MM.1S (cell line): Measurements from ENCODE around the gene MYOCD.

Source experiments
- CTCF ChIP-seq: fragments of 300-600 bp; sonication (generic); IDR thresholded peaks from 2 replicates; pipeline ENCODE4 v1.5.1; 2016; ENCODE audit warnings: antibody characterized with exemption, low read length, mixed read lengths
- EZH2 ChIP-seq: fragments of 300-600 bp; sonication (generic); optimal IDR thresholded peaks from 2 replicates; pipeline ENCODE3; 2017; ENCODE audit warnings: low read depth, mild to moderate bottlenecking, antibody characterized with exemption, low read length, mixed read lengths
- EZH2phosphoT487 ChIP-seq: fragments of 300-600 bp; sonication (generic); IDR thresholded peaks from 2 replicates; pipeline ENCODE4 v1.6.1; 2018; ENCODE audit warnings: antibody characterized with exemption, low read length

DNA sequence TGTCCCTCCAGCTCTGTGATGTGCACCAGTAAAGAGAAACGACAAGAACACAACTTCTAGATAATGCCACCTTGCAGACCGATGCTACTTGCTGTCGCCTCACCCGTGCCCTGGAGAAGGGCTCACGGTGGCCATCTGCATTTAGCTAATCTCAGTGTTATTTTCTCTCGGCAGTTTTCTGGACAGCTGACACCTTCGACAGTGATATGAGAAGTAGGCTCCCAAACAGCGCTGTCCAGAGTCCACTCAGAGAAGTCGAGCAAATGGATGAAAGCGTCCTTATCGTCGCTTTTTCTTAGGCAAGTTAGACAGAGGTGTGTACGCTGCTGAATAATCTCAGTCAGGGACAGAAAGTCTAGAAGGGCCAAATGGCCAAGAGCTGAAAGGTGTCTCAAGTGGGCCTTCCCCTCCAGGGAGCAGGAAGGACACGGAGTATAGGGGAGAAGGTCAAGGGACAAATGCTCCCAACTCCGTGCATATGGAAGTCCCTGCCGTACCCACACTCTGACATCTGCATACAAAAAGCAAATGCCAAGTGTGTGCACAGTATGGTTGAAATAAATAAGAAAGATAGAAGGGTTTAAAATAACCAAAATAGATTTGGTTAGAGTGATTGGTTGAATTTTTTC lies 42.4 kb upstream of the MYOCD start:
- TF ChIP-seq CTCF (no peak), EZH2 (no peak), EZH2phosphoT487 (no peak)
